ENCODE results near the gene TP53I13. TPM values are rescaled to one million over a fixed set of nuclear protein-coding genes. Genes with fewer than 3 reads are reported as not detected.

Gene TP53I13
- total and polyA plus RNA-seq, 2 of the 4 experiments (the other 2 are of a cell fraction): 22.0 to 48.3 TPM

DNA sequence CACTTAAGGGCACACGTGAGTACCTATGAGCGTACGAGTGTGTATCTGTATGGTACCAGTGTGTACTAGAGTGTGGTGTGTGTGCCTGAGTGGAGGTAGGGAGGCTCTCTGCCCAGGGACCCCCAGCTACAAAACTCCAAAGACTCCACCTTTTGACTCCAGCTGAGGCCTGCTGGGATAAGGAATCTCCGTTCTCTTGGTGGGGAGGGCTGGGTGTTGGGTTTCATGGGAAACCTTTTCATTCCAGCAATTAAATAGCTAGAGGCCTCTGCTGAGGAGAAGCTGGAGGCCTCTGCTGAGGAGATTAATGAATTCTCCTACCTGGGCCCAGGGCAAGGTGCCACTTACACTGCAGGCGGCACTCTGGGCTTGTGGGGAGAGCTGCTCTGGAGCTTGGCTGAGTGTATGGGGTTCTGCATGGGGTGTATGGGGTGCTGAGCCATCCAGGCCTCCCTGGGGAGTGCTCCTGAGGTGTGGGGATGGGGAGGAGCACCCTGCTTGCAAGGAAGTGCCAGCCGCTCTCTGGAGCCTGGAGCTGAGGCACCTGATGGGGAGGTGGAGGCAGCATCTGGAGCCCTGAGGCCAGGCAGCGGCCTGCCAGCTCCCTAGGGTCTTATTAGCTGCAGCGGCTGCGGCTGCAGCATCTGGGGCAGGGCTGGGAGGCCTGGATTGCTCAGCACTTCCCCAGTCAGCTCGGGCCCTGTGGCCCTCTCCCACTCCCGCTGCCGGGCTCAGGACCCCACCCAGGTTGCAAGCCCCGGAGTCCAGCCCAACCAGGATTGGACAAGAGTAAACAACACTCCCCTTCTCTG lies 29.1 kb downstream of the TP53I13 start:
- no peak overlapping the region for H2BK5ac ChIP-seq (ENCODE audit: low read depth, low read length, poor library complexity, severe bottlenecking)
- CTCF ChIA-PET: no interaction called here
- BruUV-seq (replicated peaks): no TSS peak
- H2BK120ac ChIP-seq (ENCODE audit: low read depth, low read length): no peak overlapping the region
- no peak overlapping the region for H3K18ac ChIP-seq (ENCODE audit: low read depth, low read length)
- H3K27me3 ChIP-seq (ENCODE audit: control insufficient read depth, insufficient read depth, low read length): peaks cover 2% of the 10 kb centered on the region; the same call in 1 of the 2 replicates
- intact Hi-C loops (cut with micrococcal nuclease): no loop called here
- no peak overlapping the region; the same call in 1 of the 2 replicates for H3K23ac ChIP-seq (ENCODE audit: low read depth, low read length)
- H3K56ac ChIP-seq (ENCODE audit: extremely low read depth, insufficient read depth, low read length): no peak overlapping the region
- no peak overlapping the region for H2AFZ ChIP-seq (replicated peaks; ENCODE audit: low read length, poor library complexity)
- H3K4ac ChIP-seq (ENCODE audit: low read depth, low read length): no peak overlapping the region
- TF ChIP-seq CHD1 (IDR thresholded peaks at IDR 0.05; ENCODE audit: low read depth, low read length) (no peak), CEBPB (IDR thresholded peaks at IDR 0.05; ENCODE audit: low read depth, low read length) (no peak), MAFK (IDR thresholded peaks at IDR 0.05; ENCODE audit: low read depth, low read length) (no peak), RCOR1 (IDR thresholded peaks at IDR 0.05; ENCODE audit: insufficient replicate concordance, low read length) (no peak), BHLHE40 (IDR thresholded peaks at IDR 0.05; ENCODE audit: low read depth, low read length) (no peak)
- no peak overlapping the region for H3K27ac ChIP-seq (ENCODE audit: insufficient read depth, low read length)
- H3K9me1 ChIP-seq (ENCODE audit: insufficient read depth, low read length): no peaks in the 10 kb centered on the region
- H2BK20ac ChIP-seq (ENCODE audit: low read depth, low read length): no peak overlapping the region
- no peak overlapping the region for H4K91ac ChIP-seq (ENCODE audit: insufficient read depth, low read depth, low read length)
- no peak overlapping the region for H2AK9ac ChIP-seq (replicated peaks; ENCODE audit: low read depth, low read length, poor library complexity)
- POLR2A ChIA-PET (ENCODE audit: unreplicated experiment): no interaction called here
- DNase-seq (no peak), ATAC-seq (ENCODE audit: low read depth) (no peak)
- peaks cover 0 to 10% of the 10 kb centered on the region in 2 experiments; a peak in 3 of 4 replicates for H3K79me1 ChIP-seq (ENCODE audit: low read depth in 1 of 2, low read length in 2 of 2)
- H3K4me2 ChIP-seq (ENCODE audit: low read depth, low read length): no peak overlapping the region
- no peak overlapping the region for H3K4me3 ChIP-seq (ENCODE audit: insufficient read depth, low read depth, low read length)
- H3K14ac ChIP-seq (replicated peaks; ENCODE audit: low read depth, low read length): no peak overlapping the region
- in situ Hi-C loops (cut with MboI; ENCODE audit: low sequenced_read_pairs): no loop called here
- H3K9ac ChIP-seq (ENCODE audit: low read depth, low read length): no peak overlapping the region
- H4K20me1 ChIP-seq (ENCODE audit: insufficient read depth, low read length): peaks cover 29% of the 10 kb centered on the region
- 92% methylated on average over 2 of the region's 13 CpGs; no CpG with 5 or more reads in 1 of the 2 experiments for WGBS, 2 experiments (ENCODE audit: extremely low coverage in 2 of 2, insufficient read length in 1 of 2)
- H2BK15ac ChIP-seq (ENCODE audit: low read depth, low read length): no peak overlapping the region
- dilution Hi-C loops (cut with HindIII; ENCODE audit: low sequenced_read_pairs, unreplicated experiment): no loop called here
- no peak overlapping the region for H4K8ac ChIP-seq (ENCODE audit: low read depth in 2 of 2, low read length in 2 of 2)
- peaks cover 7% of the 10 kb centered on the region for H3K4me1 ChIP-seq (ENCODE audit: control insufficient read depth, insufficient read depth, low read length)
- no peak overlapping the region for H2AK5ac ChIP-seq (ENCODE audit: low read depth, low read length)
- no peaks in the 10 kb centered on the region for H3K36me3 ChIP-seq (ENCODE audit: control insufficient read depth, insufficient read depth, low read length)
- no peaks in the 10 kb centered on the region for H3K9me3 ChIP-seq (ENCODE audit: control insufficient read depth, insufficient read depth, low read length)
- H4K5ac ChIP-seq (ENCODE audit: low read depth, low read length): no peak overlapping the region

Measured in IMR-90 (cell line).